Panc1 (cell line): Measurements from ENCODE around the gene KATNAL2.

Experiments
- CTCF ChIP-seq: fragments of 450-650 bp; IDR thresholded peaks from 2 replicates; pipeline ENCODE4 v1.5.1; 2017; ENCODE audit warnings: mild to moderate bottlenecking
- POLR2AphosphoS5 ChIP-seq: IDR thresholded peaks from 2 replicates; pipeline ENCODE4 v1.6.1; 2012; ENCODE audit warnings: mild to moderate bottlenecking, low read depth, low read length, moderate library complexity
- REST ChIP-seq, 2 experiments: IDR thresholded peaks; 2 replicates each; pipeline ENCODE4 v1.6.1; 2011 to 2012; ENCODE audit warnings: low read depth in 2 of 2, control low read depth in 1 of 2, low read length in 1 of 2, mild to moderate bottlenecking in 1 of 2, moderate library complexity in 1 of 2; ENCODE audit not compliant: insufficient read depth in 1 of 2
- SIN3A ChIP-seq: IDR thresholded peaks from 2 replicates; pipeline ENCODE4 v1.6.1; 2012; ENCODE audit warnings: low read depth, mild to moderate bottlenecking, low read length, moderate library complexity, borderline replicate concordance; ENCODE audit not compliant: insufficient read depth
- TCF7L2 ChIP-seq: IDR thresholded peaks from 2 replicates; pipeline ENCODE4 v1.6.1; 2011; ENCODE audit warnings: mild to moderate bottlenecking, low read depth, low read length, inconsistent platforms

GRCh38 chr18:47109720-47110119 lies 192.3 kb downstream of the KATNAL2 start:
- TF ChIP-seq CTCF = no peak
- no peak for TF ChIP-seq POLR2AphosphoS5
- TF ChIP-seq TCF7L2 = no peak
- no peak for TF ChIP-seq SIN3A
- TF ChIP-seq REST (IDR thresholded peaks at IDR 0.05; ENCODE audit: insufficient read depth in 1 of 2, low read depth in 2 of 2, low read length in 1 of 2) = no peak
